GM19468 (cell line): ENCODE measurements around the gene OR9A2.

ENCODE experiments used
- ATAC-seq: cut with Tn5 transposase; IDR thresholded peaks from one replicate; pipeline ENCODE4 v1.9.1; 2021; ENCODE audit warnings: mild to moderate bottlenecking, moderate library complexity, moderate number of reproducible peaks; ENCODE audit not compliant: unreplicated experiment; ENCODE audit errors: extremely low read depth

OR9A2 gene, protein sequence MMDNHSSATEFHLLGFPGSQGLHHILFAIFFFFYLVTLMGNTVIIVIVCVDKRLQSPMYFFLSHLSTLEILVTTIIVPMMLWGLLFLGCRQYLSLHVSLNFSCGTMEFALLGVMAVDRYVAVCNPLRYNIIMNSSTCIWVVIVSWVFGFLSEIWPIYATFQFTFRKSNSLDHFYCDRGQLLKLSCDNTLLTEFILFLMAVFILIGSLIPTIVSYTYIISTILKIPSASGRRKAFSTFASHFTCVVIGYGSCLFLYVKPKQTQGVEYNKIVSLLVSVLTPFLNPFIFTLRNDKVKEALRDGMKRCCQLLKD

GRCh38 chr7:143027032-143027431 lies at the start of gene OR9A2:
Gene OR9A2, minus strand, starts transcription at chr7:143027132. Its CDS starts 0 bp downstream, at chr7:143027132.
- no peak for ATAC-seq

- no peak for ATAC-seq
Observed at GRCh38 chr7:143074141-143074540, 47.2 kb upstream of the OR9A2 start.

GRCh38 chr7:143073556-143073955 lies 46.6 kb upstream of the OR9A2 start:
- ATAC-seq, result no peak

GRCh38 chr7:143069912-143070500 lies 43.1 kb upstream of the OR9A2 start:
- no peak for ATAC-seq

DNA sequence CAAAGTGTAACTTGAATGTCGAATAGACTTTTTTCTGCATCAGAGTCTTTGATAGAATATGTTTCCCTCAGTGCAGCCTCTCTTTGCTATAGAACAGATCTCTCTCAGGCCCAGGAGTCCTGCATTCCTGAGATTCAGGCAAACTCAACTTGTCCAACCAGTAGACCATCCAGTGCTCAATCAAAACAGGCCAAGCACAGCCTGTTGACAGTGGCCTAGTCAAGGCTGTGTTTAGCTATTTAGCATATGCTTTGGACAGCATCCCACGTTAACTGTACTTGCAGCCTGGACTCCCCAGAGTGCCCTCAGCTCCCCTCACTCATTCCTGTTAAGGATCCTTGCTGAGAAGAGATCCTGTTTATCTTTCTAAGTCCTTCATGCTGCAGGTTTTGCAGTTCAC lies 41.5 kb upstream of the OR9A2 start:
- ATAC-seq, result no peak

DNA sequence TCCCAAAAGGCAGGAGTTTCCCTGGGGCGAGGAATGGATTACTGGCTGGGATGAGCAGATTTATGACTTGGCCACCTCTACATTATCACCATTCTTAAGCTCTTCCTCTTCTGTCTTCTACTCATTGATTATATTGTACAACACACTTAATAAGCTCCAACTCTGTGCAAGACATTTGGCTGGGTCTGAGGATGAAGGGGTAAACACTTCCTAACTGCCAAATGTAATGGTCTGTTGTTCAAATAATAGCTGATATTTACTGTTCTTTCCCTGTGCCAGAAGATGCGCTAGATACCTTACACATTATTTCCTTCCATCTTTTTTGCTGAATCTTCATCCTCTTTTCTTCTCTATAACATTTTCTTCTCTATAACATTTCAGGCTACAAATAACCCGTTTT lies 36.8 kb upstream of the OR9A2 start:
- ATAC-seq, result no peak

DNA sequence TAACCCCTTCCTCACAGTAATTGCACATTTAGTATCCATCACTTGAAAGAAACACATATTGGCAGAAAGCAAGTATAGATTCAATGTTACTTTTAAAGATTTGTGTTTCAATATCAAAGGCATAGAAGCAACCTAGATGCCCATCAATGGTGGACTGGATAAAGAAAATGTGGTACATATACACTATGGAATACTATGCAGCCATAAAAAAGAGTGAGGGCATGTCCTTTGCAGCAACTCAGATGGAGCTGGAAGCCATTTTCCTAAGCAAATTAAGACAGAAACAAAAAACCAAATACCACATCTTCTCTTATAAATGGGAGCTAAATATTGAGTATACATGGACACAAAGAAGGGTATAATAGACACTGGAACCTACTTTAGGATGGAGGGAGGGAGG lies 28.8 kb upstream of the OR9A2 start:
- no peak for ATAC-seq

GRCh38 chr7:143054621-143055020 lies 27.7 kb upstream of the OR9A2 start:
- ATAC-seq, result no peak

- no peak for ATAC-seq
Observed at GRCh38 chr7:143052041-143052440, 25.1 kb upstream of the OR9A2 start, which contains the start of gene OR6V1. Gene OR6V1, plus strand, starts transcription at chr7:143052341. Its CDS starts 0 bp downstream, at chr7:143052341.

GRCh38 chr7:143050931-143051330 lies 24.0 kb upstream of the OR9A2 start:
- ATAC-seq, result no peak

DNA sequence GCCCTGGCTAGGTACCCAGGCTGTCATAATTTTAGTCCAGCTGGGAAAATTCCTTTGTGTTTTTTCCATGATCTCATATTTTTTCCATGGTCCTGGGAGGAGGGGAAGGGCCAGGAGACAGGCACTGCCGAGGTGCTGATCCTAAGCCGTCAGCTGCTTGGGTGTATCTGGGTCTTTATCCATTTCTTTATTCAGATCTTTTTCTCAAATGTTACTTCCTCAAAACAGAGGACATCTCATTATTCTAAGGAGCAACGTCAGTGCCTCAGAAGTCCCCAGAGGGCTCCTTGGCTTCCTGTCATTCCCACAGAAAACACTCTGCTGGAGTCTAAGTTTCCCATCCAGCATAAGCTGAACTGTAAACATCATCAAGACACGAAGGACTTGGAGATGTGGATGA lies 22.4 kb upstream of the OR9A2 start:
- ATAC-seq, result no peak

DNA sequence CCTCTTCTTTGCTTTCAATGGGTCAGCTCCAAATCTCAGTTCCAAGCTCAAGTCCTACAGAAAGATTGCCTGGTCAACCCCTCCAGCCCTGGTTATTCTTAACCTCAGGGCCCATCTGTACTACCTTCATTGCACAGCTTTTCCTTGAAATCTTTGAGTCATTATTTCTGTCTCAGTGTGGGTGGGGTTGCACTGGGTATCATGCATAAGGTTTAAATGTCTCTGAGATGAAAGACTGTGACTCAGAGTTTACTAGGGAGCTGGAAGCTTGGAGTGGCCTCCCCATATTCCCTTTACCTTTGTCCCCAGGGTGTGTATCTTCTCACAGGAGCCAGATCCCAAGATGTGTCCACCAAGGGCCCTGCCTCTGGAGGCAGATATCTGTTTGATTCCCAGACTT lies 21.9 kb upstream of the OR9A2 start:
- no peak for ATAC-seq

- no peak for ATAC-seq
Observed at GRCh38 chr7:143047326-143047725, 20.4 kb upstream of the OR9A2 start.

DNA sequence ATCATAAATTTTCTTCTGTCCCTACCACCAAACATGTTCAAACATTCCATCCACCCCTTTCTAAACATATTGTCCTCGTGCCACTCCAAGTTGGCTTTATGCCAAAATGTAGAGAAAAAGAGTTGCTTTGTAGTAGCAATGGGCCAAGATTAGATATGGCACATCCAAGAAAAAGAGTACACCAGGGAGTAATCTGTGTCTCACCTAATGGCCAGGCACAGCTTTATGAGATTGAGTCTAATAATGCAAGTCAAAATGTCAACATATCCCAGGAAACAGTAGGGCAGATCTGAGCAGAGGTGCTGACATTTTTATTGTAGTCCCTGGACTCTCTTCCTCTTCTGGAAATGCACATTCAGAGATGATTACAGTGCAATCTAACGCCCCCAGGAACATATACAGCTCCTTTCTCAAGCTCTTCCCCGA lies 19.5 kb upstream of the OR9A2 start:
- ATAC-seq, result no peak

- ATAC-seq, result no peak
Observed at GRCh38 chr7:143043391-143043790, 16.5 kb upstream of the OR9A2 start.

DNA sequence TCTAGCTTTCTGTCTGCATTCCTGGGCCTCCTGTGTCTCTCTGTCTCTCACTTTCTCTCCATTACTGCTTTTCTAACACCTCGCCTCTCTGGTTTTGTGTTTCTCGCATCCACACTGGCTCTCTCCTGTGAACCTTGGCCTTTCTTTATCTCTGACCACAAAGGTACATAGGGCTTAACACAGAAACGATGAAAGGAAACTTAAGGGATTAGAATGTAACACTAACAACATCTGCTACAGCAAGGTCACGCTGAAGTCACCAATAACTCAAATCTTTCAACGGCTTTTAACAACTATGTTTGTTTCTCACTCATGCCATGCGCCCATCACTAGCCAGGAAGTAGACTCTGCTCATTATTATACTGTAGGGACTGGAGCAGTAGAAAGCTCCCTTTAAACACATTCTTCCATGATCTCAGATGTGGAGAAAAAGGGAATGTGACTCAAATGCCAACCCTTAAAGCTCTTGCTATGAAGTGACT lies 15.9 kb upstream of the OR9A2 start:
- ATAC-seq, result no peak

DNA sequence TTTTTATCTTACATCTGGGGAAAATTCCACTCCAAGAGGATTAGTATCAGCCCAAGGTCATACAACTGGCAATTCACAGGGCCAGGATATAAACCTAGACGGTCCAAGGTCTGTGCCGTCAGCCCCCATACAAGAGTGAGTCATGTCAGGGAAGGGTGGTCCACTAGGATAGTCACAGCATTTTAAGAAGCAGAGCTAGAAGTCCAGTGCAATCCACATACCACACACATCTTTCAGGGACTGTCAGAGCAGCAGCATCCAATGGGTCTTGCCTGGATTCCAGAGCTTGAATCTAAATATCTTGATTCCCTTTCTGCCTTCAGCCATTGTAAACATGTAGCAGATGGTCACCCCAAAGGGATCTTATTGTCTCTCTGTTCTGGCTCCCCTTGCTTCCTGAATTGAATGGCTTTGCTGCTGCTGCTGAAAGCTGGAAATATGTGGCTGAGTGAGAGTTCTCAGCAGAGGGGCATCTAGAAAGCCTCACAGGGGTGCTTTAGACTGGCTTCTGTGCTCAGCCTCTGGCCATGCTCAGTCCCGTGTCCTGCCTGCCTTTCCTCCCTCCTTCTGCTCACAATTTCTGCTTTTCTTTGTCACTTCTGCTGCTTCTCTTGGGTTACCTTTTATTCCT lies 15.3 kb upstream of the OR9A2 start:
- ATAC-seq, result no peak

DNA sequence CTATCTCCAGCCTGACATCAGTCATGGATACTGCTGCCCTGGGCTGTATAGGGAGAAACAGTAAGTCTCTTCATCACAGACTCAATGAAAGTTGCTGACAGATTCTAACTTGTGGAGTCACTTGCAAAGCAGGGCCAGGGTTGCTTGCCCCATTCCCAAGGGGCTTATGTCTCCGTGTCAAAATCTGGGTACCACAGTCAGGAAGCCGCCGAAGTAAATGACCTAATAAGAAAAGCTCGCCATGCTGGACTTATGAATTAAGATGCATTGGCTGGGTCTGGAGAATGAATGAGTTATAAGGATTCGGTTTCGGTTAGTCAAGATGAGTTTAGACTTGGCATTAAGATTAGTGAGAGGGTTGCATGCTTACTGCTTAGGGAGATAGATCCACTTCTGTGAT lies 14.4 kb upstream of the OR9A2 start:
- no peak for ATAC-seq

- no peak for ATAC-seq
Observed at GRCh38 chr7:143040209-143040715, 13.3 kb upstream of the OR9A2 start.

- ATAC-seq, result no peak
Observed at GRCh38 chr7:143038635-143039034, 11.7 kb upstream of the OR9A2 start.

DNA sequence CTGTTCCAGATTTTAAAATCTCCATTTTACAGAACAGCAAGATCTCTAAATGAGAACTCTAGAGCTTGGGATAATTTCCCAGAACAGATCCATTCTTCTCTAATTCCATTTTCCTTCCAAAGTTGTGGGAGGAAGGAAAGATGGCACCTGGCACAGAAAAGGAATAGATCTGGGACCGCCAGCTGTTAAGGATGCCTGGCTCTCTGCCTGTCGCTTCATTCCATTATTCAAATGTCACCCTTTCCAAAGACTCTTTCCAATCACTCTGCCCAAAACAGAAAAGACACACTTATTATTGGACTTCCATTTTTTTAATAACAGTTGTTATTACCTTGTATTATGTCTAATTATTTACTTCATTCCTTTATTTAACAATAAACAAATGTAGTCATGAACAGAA lies 751 bp upstream of the OR9A2 start:
- no peak for ATAC-seq
